ENCODE data around the gene SLC36A3. TPM values are rescaled to one million over a fixed set of nuclear protein-coding genes. Genes with fewer than 3 reads are reported as not detected.
A peak's percentile ranks its signal among the peaks of the same experiment; 100 is the strongest.
"Not testable (repeated sequence)": the region's sequence is repeated elsewhere in the genome, so short reads cannot be mapped to it uniquely, and the experiment has no call there.

SLC36A3 gene
- total RNA-seq, 2 experiments from 2014 or later, result not detected

DNA sequence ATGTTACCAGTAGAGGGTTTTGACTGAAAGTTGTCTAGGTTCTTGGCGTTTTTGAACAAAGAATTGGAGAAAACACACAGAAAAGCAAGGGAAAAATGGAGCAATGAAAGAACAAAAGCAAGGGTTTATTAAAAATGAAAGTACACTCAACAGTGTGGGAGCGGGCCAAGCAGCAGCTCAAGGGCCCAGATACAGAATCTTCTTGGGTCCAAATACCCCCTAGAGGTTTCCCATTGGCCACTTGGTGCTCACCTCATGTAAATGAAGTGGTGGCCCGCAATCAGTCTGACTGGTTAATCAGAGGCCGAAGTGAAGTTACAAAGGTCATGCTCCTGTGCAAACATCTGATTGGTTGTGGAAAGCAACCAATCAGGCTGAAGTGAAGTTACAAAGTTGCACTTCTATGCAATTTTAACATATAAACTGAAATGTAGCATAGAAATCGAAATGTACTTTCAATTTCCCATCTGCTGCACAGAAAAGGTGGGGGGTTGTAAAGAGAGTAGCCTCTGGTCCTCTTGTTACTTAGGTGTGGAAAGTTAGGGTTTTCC is 52.5 kb downstream of the SLC36A3 start:
- H3K4me3 Mint-ChIP-seq, result peak overlapping the region; percentile 58
- H3K36me3 Mint-ChIP-seq, result peaks cover 2% of the 10 kb centered on the region
- no peaks in the 10 kb centered on the region for H3K9me3 Mint-ChIP-seq
- ATAC-seq (ENCODE audit: low read depth) (no peak), DNase-seq (no peak)
- H3K27ac Mint-ChIP-seq, result peak overlapping the region; percentile 76
- no peaks in the 10 kb centered on the region for H3K27me3 Mint-ChIP-seq
- POLR2A ChIA-PET, result interaction anchor here (2.7 kb wide), 1 partner anchor 36 kb away, joined by 31 read pairs; no protein-coding TSS in a partner anchor
- peaks cover 24% of the 10 kb centered on the region for H3K4me1 Mint-ChIP-seq

DNA sequence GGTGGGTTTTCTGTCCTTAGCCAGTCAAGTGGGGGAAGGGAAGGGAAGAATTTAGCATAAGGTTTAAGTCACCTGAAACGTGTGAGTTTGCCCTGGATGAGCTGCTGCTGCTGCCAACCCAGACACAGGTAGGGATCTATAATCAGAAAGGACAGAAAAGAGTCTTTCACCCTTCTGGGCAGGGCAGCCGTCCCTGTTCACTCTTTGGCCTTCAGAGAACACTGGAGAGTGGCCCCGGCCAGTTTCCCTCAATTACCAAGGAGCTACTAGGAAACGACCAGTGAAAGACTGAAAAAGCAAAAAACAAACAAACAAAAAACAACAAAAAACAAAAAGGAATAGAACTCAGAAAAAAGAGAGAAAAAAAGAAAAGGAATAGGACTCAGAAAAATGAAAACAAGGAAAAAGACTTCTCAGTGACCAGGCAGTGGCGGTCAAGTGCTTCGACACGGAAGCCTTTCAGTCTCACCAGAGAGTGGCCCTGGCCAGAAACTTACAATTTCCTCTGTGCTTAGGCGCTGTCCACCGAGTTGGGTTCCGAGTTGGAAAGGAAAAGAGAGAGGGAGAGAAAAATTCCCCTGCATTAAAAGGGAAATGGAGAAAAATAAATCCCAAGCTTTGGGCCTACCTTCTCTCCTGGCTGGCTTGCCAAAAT is 53.1 kb downstream of the SLC36A3 start:
- POLR2A ChIA-PET, result interaction anchor here (0.6 to 0.7 kb wide), 2 partner anchors 27 to 55 kb away, joined by 4 read pairs; partner anchors contain the start of gene CCDC69
- Mint-ChIP-seq H3K27ac (peak overlapping the region; percentile 9), H3K9me3 (no peaks in the 10 kb centered on the region), H3K4me3 (peak overlapping the region; percentile 58), H3K4me1 (peaks cover 28% of the 10 kb centered on the region), H3K27me3 (no peaks in the 10 kb centered on the region), H3K36me3 (peaks cover 2% of the 10 kb centered on the region)
- DNase-seq (no peak), ATAC-seq (ENCODE audit: low read depth) (no peak)

DNA sequence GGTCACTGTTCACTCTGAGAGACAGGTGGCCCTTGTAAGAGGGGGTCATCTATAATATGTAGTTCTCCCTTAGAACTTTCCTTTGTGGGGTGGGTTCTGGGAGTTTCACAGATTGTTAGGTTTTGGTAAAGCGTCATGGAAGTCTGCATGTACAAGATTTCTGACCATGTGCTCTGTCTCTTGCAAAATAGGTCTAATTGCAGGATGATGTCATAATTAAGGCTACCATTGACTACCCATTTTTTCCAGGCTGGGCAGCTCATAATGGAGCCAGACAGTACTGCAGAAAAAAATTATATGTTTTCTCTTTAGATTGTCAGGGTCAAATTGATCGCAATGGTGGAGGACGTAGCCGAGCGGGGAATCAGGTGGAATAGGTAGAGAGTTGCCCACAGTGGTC is 54.3 kb downstream of the SLC36A3 start:
- Mint-ChIP-seq H3K4me1 (peaks cover 32% of the 10 kb centered on the region), H3K27ac (no peak overlapping the region), H3K27me3 (no peaks in the 10 kb centered on the region), H3K36me3 (peaks cover 2% of the 10 kb centered on the region), H3K9me3 (no peaks in the 10 kb centered on the region), H3K4me3 (no peak overlapping the region)
- no peak for DNase-seq
- POLR2A ChIA-PET, result no interaction called here
- no peak for ATAC-seq (ENCODE audit: low read depth)

DNA sequence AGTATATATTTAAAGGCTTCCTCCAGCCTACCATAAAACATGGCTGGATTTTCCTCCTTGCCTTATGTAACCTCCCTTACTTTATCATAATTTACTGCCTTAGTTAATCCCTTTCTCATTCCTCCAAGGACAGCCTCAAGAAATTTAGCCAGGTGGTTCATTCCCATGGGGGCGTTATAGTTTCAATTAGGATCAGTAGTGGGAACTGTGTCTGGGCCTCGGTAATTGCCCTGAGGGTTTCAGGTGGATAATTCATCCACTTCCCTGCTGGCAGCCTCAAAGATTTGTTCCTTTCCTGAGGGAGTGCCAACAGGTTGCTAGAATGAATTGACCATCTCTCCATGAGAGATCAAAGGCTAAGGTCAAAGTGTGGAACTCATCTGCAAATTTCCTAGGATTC is 54.9 kb downstream of the SLC36A3 start:
- Mint-ChIP-seq H3K27ac (no peak overlapping the region), H3K4me3 (no peak overlapping the region), H3K4me1 (peaks cover 32% of the 10 kb centered on the region), H3K36me3 (peaks cover 2% of the 10 kb centered on the region), H3K9me3 (no peaks in the 10 kb centered on the region), H3K27me3 (no peaks in the 10 kb centered on the region)
- ATAC-seq (ENCODE audit: low read depth) (no peak), DNase-seq (no peak)
- POLR2A ChIA-PET, result no interaction called here

DNA sequence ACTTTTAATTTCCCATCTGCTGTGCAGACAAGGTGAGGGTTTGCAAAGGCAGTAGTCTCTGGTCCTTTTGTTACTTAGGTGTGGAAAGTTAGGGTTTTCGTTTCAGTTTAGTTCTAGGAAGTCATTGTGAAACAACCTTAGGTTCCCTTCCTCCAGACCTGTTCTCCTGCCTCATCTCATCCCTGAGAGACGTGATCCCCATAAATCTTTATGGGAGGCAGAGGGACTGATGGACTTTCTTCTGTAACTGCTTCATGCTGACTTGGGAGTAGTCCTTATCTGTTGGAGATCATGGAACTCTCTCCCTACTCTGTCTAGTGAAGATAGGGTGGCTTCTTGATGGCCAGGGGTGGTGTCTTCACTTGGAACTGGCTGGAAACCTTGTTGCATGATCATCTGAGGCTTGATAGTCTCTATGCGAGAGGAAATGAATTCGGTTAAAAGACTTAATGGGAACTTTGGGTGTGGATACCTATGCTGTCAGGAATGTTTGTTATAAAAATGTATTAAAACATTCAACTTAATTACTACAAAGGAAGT is 57.8 kb downstream of the SLC36A3 start:
- Mint-ChIP-seq H3K36me3 (peaks cover 2% of the 10 kb centered on the region), H3K27ac (no peak overlapping the region), H3K4me3 (no peak overlapping the region), H3K27me3 (no peaks in the 10 kb centered on the region), H3K4me1 (peaks cover 20% of the 10 kb centered on the region), H3K9me3 (no peaks in the 10 kb centered on the region)
- no peak for DNase-seq
- POLR2A ChIA-PET, result no interaction called here
- no peak for ATAC-seq (ENCODE audit: low read depth)

DNA sequence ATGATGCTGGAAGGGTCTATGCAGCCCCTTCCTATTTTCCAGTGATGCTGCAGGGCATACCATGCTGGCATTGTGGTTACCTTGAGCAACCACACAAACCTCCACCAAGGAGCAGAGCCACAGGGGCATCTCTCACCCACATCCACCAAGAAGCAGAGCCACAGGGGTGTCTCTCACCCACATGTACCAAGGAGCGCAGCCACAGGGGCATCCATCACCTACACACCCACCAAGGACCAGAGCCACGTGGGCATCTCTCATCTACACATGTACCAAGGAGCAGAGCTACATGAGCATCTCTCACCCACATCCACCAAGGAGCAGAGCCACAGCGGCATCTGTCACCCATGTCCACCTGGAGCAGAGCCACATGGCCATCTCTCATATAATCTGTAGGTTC is 59.4 kb downstream of the SLC36A3 start:
- POLR2A ChIA-PET, result no interaction called here
- no peaks in the 10 kb centered on the region for H3K9me3 Mint-ChIP-seq
- H3K36me3 Mint-ChIP-seq, result no peaks in the 10 kb centered on the region
- DNase-seq (no peak), ATAC-seq (ENCODE audit: low read depth) (no peak)
- no peaks in the 10 kb centered on the region for H3K27me3 Mint-ChIP-seq
- H3K27ac Mint-ChIP-seq, result no peak overlapping the region
- peaks cover 21% of the 10 kb centered on the region for H3K4me1 Mint-ChIP-seq
- H3K4me3 Mint-ChIP-seq, result no peak overlapping the region

DNA sequence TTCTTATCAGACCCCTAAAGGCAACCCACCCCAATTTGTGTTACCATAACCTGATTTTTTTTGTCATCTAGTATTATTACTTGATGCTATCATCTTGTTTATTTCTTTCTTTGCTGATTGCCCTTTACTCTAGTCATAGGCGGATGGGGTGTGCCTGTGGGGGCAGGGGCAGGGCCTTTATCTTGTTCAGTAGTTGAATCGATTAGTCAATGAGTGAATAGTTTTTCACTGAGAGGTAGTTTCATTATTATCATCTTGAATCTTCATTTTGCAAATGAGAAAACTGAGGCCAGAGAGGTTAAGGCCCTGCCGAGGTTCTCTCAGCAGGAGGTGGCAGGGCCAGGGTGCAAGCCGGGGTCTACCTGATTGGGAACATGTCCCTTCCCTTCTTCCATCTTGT is 60.0 kb downstream of the SLC36A3 start:
- no peak for ATAC-seq (ENCODE audit: low read depth)
- H3K36me3 Mint-ChIP-seq, result no peaks in the 10 kb centered on the region
- POLR2A ChIA-PET, result no interaction called here

DNA sequence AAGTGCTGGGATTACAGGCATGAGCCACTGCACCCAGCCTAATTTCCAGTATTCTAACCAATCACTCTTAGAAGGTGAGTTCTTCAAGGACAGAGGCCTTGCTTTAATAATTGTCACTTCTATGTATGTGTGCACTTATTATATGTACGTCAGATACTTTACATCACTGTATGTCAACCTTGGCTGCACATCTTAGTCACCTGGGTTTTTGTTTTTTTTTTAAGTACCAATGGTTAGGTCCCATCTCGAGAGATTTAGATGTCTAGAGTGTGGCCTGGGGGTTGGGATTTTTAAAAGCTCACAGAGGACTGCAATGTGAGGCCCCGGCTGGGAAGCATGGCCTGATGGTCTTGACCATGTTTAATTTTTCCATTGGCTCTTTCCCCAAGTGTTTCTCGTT is 60.4 kb downstream of the SLC36A3 start:
- Mint-ChIP-seq H3K4me3 (no peak overlapping the region), H3K36me3 (no peaks in the 10 kb centered on the region), H3K27ac (no peak overlapping the region), H3K4me1 (peaks cover 28% of the 10 kb centered on the region), H3K27me3 (no peaks in the 10 kb centered on the region), H3K9me3 (no peaks in the 10 kb centered on the region)
- ATAC-seq (ENCODE audit: low read depth) (no peak), DNase-seq (no peak)
- POLR2A ChIA-PET, result no interaction called here

More for the DNA sequence above, 60.0 kb downstream of the SLC36A3 start:
- no peak overlapping the region for H3K4me3 Mint-ChIP-seq
- no peaks in the 10 kb centered on the region for H3K9me3 Mint-ChIP-seq
- peaks cover 26% of the 10 kb centered on the region for H3K4me1 Mint-ChIP-seq
- DNase-seq, result no peak
- no peak overlapping the region for H3K27ac Mint-ChIP-seq
- H3K27me3 Mint-ChIP-seq, result no peaks in the 10 kb centered on the region

DNA sequence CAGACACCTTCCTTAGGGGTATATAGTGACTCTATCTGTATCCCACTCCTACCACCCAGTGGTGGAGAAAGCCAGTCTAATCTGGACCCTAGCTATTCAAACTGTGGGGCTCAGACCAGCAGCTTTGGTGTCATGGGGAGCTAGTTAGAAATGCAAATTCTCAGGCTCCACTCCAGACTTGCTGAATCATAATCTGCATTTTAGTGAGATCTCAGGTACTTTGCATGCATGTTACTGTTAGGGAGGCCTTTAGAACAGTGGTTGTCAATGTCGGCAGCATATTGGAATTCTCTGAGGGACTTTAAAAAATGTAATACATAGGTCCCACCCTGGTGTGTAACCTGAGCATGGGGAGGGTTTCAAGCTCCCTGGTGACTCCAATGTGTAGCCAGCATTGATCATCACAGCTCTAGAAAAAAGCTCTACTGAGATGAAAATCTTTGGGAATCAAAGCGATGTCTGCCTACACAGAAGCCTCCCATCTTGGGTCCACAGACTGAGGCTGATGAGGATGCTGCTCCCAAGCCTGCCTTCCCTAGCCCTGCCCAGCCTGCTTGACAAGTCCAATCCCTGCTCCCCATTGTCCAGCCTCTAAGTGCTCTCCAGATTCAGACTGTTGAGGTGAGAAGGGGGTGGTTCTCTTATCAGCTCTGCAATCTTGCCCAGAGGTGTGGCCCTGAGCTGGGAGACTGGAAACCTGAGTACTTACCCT is 62.5 kb downstream of the SLC36A3 start:
- no peak for DNase-seq
- peaks cover 31% of the 10 kb centered on the region for H3K4me1 Mint-ChIP-seq
- no peaks in the 10 kb centered on the region for H3K9me3 Mint-ChIP-seq
- peaks cover 2% of the 10 kb centered on the region for H3K36me3 Mint-ChIP-seq
- POLR2A ChIA-PET, result interaction anchor here (1.0 to 1.9 kb wide), 3 partner anchors 18 to 27 kb away, joined by 3 to 7 read pairs (median 4); partner anchors contain the start of gene CCDC69
- ATAC-seq (ENCODE audit: low read depth), result no peak
- H3K27me3 Mint-ChIP-seq, result no peaks in the 10 kb centered on the region
- H3K27ac Mint-ChIP-seq, result no peak overlapping the region
- no peak overlapping the region for H3K4me3 Mint-ChIP-seq

DNA sequence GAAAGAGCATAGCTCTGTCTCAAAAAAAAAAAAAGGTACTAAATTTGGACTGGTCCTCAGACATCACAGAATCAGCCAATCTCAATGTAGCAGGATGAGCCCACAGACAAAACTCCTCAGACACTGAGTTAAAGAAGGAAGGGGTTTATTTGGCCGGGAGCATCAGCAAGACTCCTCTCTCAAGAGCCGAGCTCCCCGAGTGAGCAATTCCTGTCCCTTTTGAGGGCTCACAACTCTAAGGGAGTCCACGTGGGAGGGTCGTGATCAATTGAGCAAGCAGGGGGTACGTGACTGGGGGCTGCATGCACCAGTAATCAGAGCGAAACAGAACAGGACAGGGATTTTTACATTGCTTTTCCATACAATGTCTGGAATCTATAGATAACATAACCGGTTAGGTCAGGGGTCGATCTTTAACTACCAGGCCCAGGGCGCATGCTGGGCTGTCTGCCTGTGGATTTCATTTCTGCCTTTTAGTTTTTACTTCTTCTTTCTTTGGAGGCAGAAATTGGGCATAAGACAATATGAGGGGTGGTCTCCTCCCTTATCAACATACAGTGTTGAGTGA is 63.2 kb downstream of the SLC36A3 start:
- H3K4me1 Mint-ChIP-seq, result peaks cover 30% of the 10 kb centered on the region
- POLR2A ChIA-PET, result interaction anchor here (1.2 kb wide), 1 partner anchor 26 kb away, joined by 4 read pairs; no protein-coding TSS in a partner anchor
- ATAC-seq (ENCODE audit: low read depth); DNase-seq; H3K4me3 Mint-ChIP-seq; H3K9me3 Mint-ChIP-seq; H3K27ac Mint-ChIP-seq; H3K27me3 Mint-ChIP-seq; H3K36me3 Mint-ChIP-seq: not testable (repeated sequence)

DNA sequence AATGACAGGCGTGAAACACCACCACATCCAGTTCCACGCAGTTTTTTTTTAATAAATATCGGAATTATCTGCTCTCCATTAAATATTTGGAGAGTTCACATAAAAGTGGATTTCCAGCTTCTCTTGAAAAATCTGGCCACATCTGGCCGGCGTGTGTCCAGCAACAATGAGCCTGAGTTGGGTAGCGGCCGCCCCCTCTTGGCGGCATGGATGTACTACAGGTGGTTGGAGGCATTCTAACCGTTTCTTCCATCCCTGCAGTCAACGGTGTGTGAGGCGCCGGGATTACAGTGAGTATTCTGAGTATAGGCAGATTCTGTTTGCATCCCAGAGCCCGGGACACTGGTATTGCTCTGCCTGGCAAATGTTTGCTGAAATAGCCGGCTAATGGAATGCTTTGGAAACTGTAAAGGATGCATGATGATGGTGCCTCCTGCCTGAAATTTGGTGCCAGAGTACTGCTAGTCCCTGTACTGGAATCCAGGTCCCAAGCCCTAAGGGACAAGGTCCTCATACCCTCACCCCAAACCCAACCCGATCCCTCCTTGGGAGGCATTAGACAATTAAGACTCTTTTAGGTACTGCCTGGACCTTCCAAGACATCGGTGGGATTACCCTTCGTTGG is 64.2 kb downstream of the SLC36A3 start:
- H3K4me3 Mint-ChIP-seq, result peak overlapping the region; percentile 68
- H3K4me1 Mint-ChIP-seq, result peaks cover 32% of the 10 kb centered on the region
- H3K9me3 Mint-ChIP-seq, result no peaks in the 10 kb centered on the region
- POLR2A ChIA-PET, result interaction anchor here (0.6 to 5.9 kb wide), 3 partner anchors 16 to 114 kb away, joined by 3 to 36 read pairs (median 16); partner anchors contain the start of gene CCDC69
- peak; percentile 75 for DNase-seq
- ATAC-seq (ENCODE audit: low read depth), result peak; percentile 66
- H3K36me3 Mint-ChIP-seq, result peaks cover 2% of the 10 kb centered on the region
- peak overlapping the region; percentile 76 for H3K27ac Mint-ChIP-seq
- no peaks in the 10 kb centered on the region for H3K27me3 Mint-ChIP-seq

DNA sequence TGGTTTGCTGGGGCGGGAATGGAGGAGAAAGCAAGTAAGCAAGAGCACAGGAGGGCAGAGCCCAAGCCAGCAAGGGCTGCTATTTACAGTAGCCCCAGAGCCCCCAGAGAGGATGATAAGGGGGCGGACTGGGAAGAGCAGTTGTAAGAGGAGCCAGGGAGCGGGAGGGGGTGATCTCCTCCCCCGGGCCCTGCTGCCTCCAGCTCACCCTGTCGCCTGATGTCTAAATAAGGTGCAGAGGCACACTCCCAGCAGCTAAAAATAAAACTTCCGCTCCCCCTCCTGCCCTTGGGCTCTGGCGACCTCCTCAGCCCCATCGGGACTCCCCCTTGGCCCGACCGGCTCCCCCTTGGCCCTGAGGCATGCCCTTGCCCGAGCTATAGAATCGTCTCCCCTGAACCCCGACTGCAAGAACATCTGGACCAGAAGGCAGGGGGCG is 65.2 kb downstream of the SLC36A3 start:
- DNase-seq (no peak), ATAC-seq (ENCODE audit: low read depth) (peak; percentile 61)
- H3K27ac Mint-ChIP-seq, result peak overlapping the region; percentile 76
- no peaks in the 10 kb centered on the region for H3K9me3 Mint-ChIP-seq
- no peaks in the 10 kb centered on the region for H3K27me3 Mint-ChIP-seq
- peak overlapping the region; percentile 68 for H3K4me3 Mint-ChIP-seq
- peaks cover 30% of the 10 kb centered on the region for H3K4me1 Mint-ChIP-seq
- POLR2A ChIA-PET, result interaction anchor here (2.1 to 5.9 kb wide), 2 partner anchors 15 to 25 kb away, joined by 16 to 36 read pairs; partner anchors contain the start of gene CCDC69
- H3K36me3 Mint-ChIP-seq, result peaks cover 2% of the 10 kb centered on the region

DNA sequence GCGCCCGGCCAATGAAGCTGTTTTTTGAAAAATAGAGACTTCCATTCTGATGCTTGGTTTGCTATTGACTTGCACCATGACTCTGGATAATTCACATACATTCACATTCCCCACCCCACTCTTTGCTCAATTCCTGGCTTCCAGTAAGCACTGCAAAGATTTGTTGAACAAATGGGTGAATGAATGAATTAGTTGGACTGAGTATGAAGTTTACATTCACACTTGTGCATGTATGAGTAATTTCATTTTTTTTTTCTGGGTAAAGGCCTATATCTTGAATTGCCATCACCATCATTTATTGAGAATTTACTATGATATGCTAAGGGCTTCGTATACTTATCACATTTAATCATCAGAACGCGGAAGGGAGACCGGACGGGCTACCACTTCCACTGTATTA is 65.9 kb downstream of the SLC36A3 start:
- no peaks in the 10 kb centered on the region for H3K9me3 Mint-ChIP-seq
- peaks cover 2% of the 10 kb centered on the region for H3K36me3 Mint-ChIP-seq
- no peak for ATAC-seq (ENCODE audit: low read depth)
- peaks cover 36% of the 10 kb centered on the region for H3K4me1 Mint-ChIP-seq
- H3K27ac Mint-ChIP-seq, result no peak overlapping the region
- H3K4me3 Mint-ChIP-seq, result no peak overlapping the region
- no peak for DNase-seq
- POLR2A ChIA-PET, result interaction anchor here (1.0 to 5.9 kb wide), 3 partner anchors 14 to 96 kb away, joined by 3 to 36 read pairs (median 16); partner anchors contain the start of gene CCDC69
- no peaks in the 10 kb centered on the region for H3K27me3 Mint-ChIP-seq
